Muscle layer of duodenum (tissue), 2 donors: ENCODE results near the gene ETV5.

Experiments
- H3K27ac ChIP-seq: one replicate; pipeline ENCODE4 v1.7.0; 2013; ENCODE audit warnings: mild to moderate bottlenecking, low read length
- H3K27me3 ChIP-seq: one replicate; pipeline ENCODE4 v1.7.0; 2013; ENCODE audit warnings: low read depth, mild to moderate bottlenecking, control low read depth, low read length
- H3K36me3 ChIP-seq, 2 donors: one replicate each; pipeline ENCODE4 v1.7.0; 2013; ENCODE audit warnings: low read length in 2 of 2, control low read depth in 1 of 2, mild to moderate bottlenecking in 1 of 2; ENCODE audit not compliant: insufficient read depth in 2 of 2, control insufficient read depth in 1 of 2
- H3K4me1 ChIP-seq, 2 donors: one replicate each; pipeline ENCODE4 v1.7.0; 2013; ENCODE audit warnings: low read length in 2 of 2, mild to moderate bottlenecking in 2 of 2, control low read depth in 1 of 2, moderate library complexity in 1 of 2; ENCODE audit not compliant: insufficient read depth in 2 of 2, control insufficient read depth in 1 of 2
- H3K4me3 ChIP-seq, 2 donors: one replicate each; pipeline ENCODE4 v1.7.0; 2013; ENCODE audit warnings: low read length in 2 of 2, low read depth in 1 of 2, mild to moderate bottlenecking in 1 of 2
- H3K9me3 ChIP-seq, 2 donors: one replicate each; pipeline ENCODE4 v1.7.0; 2013; ENCODE audit warnings: low read length in 2 of 2, control low read depth in 1 of 2, mild to moderate bottlenecking in 1 of 2; ENCODE audit not compliant: control insufficient read depth in 1 of 2
- donor health status: healthy.

Gene ETV5

DNA sequence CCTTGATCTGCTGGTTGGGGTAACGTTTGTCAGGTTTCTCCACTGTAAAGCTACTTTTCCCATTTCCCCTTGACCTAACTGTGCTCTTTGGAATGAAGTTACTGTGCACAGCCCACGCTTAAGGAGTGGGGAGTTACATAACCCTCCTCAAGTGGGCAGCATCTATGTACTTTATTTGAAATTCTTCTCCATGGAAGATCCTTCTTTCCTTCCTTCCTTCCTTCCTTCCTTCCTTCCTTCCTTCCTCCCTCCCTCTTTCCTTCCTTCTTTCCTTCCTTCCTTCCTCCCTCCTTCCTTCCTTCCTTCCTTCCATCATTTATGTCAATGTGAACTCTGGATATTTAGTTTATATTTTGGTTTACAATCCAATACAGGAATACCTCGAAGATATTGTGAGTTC lies 94.0 kb downstream of the ETV5 start:
- Histone ChIP-seq H3K4me1 (no peaks in the 10 kb centered on the region), H3K27ac (no peak overlapping the region), H3K36me3 (no peaks in the 10 kb centered on the region), H3K9me3 (peaks cover 0 to 2% of the 10 kb centered on the region in 2 donors), H3K4me3 (no peak overlapping the region), H3K27me3 (no peaks in the 10 kb centered on the region)

DNA sequence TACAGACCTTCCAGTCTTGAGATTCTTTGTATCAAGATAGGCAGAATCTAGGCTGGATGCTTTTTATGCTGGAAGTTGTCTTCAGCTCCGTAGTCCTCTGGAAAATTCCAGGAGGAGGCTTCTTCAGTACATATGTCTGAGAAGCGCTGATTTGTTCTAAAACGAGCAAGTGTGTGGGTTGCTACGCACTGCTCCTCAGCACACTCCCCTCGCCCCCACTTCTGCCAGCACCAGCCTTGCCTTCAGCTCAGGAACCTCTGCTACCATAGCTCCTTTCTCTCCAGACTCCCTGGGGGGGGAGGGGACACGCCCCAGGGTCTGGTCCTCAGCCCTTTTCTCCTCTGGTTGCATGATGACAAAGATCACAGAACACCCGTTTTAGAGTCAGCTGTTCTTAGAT lies 95.6 kb downstream of the ETV5 start:
- H3K27me3 ChIP-seq: no peaks in the 10 kb centered on the region
- no peaks in the 10 kb centered on the region for H3K4me1 ChIP-seq
- H3K36me3 ChIP-seq: no peaks in the 10 kb centered on the region
- no peak overlapping the region for H3K4me3 ChIP-seq
- H3K27ac ChIP-seq: no peak overlapping the region
- H3K9me3 ChIP-seq: peaks cover 0 to 2% of the 10 kb centered on the region in 2 donors

DNA sequence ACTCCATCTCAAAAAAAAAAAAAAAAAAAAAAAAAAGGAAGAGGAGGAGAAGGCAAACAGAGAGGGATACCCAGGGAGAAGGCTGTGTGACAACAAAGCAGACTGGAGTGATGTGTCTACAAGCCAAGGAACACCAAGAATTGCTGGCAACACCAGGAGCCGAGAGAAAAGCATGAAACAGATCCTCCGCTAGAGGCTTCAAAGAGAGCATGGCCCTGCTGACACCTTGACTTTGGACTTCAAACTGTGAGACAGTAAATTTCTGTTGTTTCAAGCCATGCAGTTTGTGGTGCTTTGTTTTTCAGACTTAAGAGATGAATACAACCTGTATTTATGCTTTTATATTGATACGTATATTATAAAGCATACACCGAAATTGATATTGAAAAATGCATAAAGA lies 96.8 kb downstream of the ETV5 start:
- Histone ChIP-seq H3K4me1 (no peaks in the 10 kb centered on the region), H3K4me3 (no peak overlapping the region), H3K36me3 (no peaks in the 10 kb centered on the region), H3K9me3 (peaks cover 0 to 2% of the 10 kb centered on the region in 2 donors), H3K27ac (no peak overlapping the region), H3K27me3 (no peaks in the 10 kb centered on the region)

DNA sequence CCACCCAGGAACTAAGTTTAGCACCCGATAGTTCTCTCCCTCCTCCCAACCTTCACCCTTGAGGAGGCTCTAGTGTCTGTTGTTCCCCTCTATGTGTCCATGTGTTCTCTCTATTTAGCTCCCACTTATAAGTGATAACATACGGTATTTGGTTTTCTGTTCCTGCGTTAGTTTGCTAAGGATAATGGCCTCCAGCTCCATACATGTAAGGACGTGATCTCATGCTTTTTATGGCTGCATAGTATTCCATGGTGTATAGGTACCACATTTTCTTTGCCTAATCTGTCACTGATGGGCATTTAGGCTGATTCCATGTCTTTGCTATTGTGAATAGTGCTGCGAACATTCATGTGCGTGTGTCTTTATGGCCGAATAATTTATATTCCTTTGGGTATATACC lies 104.2 kb downstream of the ETV5 start:
- H3K9me3 ChIP-seq: no peaks in the 10 kb centered on the region

DNA sequence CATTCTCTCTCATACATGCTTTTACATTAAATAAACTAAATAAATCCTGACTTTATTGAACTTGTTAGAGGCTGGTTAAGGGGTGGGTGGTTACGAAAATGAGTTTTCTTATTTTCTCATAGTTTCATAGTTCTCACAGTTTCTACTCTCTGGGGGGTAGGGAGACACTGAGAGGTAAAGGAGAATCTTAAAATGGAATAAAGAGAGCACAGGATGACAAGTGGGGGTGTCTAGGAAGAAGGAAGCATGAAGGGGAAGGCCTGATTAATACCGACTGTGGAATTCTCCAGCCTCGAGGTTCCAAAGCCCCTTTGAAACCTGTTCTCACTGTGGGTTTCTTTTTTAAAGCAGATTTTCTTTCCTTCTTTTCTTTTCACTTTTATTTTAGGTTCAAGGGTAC lies 104.7 kb downstream of the ETV5 start:
- H3K4me3 ChIP-seq: no peak overlapping the region
- H3K9me3 ChIP-seq: no peaks in the 10 kb centered on the region
- H3K36me3 ChIP-seq: no peaks in the 10 kb centered on the region
- H3K4me1 ChIP-seq: no peaks in the 10 kb centered on the region
- H3K27me3 ChIP-seq: no peaks in the 10 kb centered on the region
- no peak overlapping the region for H3K27ac ChIP-seq

More for the DNA sequence above, 104.2 kb downstream of the ETV5 start:
- Histone ChIP-seq H3K27me3 (no peaks in the 10 kb centered on the region), H3K4me1 (no peaks in the 10 kb centered on the region), H3K27ac (no peak overlapping the region), H3K4me3 (no peak overlapping the region), H3K36me3 (no peaks in the 10 kb centered on the region)

DNA sequence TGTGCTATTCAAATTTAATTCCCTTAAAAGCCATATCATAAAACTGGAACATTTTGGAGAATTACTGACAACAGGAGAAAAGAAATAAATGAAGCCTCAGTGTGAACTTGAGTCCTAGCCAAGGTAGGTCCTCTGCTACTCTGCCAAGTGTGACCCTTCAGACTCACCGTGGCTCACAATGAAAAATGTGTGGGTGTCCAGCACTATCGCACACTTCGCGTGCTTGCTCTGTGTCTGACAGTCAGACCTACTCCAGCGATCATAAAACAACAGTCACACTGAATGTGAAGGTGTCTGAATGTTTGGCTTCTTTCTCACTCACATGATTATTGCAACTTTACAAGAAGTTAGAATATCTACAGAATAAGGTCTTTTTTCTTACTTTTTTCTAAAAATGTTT lies 105.3 kb downstream of the ETV5 start:
- Histone ChIP-seq H3K27me3 (no peaks in the 10 kb centered on the region), H3K4me3 (no peak overlapping the region), H3K9me3 (no peaks in the 10 kb centered on the region), H3K36me3 (no peaks in the 10 kb centered on the region), H3K4me1 (no peaks in the 10 kb centered on the region), H3K27ac (no peak overlapping the region)

DNA sequence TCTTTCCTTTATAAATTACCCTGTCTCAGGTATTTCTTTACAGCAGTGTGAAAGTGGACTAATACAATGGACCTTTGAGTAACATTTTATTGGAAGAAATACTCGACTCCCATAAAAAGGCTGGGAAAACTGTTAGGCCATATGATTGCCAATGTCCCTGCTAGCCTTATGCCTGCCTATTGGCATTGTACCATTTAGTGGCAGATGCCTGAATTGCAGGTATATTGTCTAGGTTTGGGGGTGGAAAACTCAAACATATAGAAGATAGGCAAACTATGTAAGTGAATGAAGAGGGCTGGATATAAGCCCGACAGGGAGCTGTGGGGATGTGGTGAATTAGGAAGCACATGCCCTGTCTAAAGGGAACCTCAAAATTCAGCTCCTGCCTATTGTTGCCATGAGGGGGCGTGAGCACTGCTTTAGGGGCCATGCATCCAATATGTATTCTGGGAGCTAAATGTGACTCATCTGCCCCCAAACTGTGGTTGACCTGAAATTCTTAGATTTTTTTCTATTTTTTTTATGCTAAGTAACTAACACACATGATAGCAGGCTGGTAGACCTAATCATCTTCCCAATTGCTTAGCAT lies 105.9 kb downstream of the ETV5 start:
- Histone ChIP-seq H3K27me3 (no peaks in the 10 kb centered on the region), H3K4me1 (no peaks in the 10 kb centered on the region), H3K4me3 (no peak overlapping the region), H3K27ac (no peak overlapping the region), H3K36me3 (no peaks in the 10 kb centered on the region), H3K9me3 (no peaks in the 10 kb centered on the region)

DNA sequence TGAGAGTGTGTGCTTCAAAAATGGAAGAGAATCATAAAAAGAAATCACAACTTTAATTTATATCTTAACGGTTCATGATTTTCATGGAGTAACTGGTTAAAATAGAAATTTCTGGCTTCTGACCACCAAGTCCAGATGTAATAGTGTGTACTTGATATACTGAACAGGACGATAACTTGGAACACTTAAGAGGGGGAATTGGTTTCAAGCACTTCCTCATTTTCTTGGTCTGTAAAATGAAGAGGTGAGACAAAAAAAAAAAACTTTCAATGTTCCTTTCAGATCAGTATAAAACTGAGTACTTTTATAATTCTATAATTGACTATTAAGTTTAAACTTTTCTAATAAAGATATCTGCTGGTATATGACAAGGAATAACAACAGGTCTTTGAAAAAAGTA lies 107.0 kb downstream of the ETV5 start:
- no peaks in the 10 kb centered on the region for H3K27me3 ChIP-seq
- H3K36me3 ChIP-seq: no peaks in the 10 kb centered on the region
- no peak overlapping the region for H3K27ac ChIP-seq
- H3K9me3 ChIP-seq: no peaks in the 10 kb centered on the region
- H3K4me3 ChIP-seq: no peak overlapping the region
- no peaks in the 10 kb centered on the region for H3K4me1 ChIP-seq

DNA sequence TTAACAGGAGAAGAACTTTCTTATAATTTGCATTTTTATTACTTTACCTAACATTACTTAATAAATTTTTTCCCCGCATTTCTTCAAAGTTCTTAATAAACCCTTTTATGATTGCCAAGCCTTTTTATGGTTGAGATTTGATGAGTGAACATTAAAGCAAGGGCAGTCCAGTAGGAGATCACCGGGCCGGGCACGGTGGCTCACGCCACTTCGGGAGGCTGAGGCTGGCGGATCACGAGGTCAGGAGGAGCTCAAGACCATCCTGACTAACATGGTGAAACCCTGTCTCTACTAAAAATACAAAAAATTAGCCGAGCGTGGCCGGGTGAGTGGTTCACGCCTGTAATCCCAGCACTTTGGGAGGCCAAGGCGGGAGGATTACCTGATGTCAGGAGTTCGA lies 109.7 kb downstream of the ETV5 start:
- H3K9me3 ChIP-seq: no peaks in the 10 kb centered on the region
- H3K27me3 ChIP-seq: no peaks in the 10 kb centered on the region
- no peak overlapping the region for H3K27ac ChIP-seq
- no peak overlapping the region for H3K4me3 ChIP-seq
- no peaks in the 10 kb centered on the region for H3K4me1 ChIP-seq
- H3K36me3 ChIP-seq: no peaks in the 10 kb centered on the region

DNA sequence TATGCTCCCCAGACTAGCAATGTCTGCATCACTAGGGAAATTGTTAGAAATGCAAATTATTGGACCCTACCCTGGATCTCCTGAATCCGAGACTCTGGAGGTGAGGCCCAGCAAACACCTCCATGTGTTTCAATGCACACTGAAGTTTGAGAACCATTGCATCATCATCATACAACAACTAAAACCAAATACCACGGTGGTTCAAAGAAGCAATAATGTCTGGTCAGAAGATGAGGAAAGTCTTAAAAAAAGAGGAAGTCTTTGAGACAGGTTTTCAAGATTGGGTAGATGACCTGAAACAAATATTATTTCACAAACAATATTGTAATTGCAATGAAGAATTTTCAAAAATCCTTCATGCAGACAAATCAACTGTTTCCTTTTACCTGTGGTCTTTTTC lies 110.8 kb downstream of the ETV5 start:
- Histone ChIP-seq H3K36me3 (no peaks in the 10 kb centered on the region), H3K27ac (no peak overlapping the region), H3K4me1 (no peaks in the 10 kb centered on the region), H3K27me3 (no peaks in the 10 kb centered on the region), H3K4me3 (no peak overlapping the region), H3K9me3 (no peaks in the 10 kb centered on the region)

DNA sequence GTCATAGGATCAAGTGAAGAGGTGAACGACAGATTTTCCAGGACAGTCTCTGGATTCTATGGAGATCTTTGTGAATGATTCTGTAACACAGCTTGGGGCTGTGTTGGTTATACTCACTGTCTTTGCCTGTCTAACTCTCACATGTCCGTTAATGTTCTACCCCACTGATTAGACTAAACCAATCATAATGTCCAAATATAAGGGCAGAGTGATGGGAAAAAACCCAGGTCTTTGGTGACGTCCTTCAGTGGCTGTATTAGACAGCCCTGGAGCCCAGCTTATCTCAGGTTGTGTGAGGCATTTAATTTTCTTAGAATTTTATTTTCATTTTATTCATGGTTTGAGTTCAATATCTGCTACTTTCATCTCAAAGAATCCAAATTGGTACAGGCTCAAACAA lies 111.8 kb downstream of the ETV5 start:
- H3K9me3 ChIP-seq: no peaks in the 10 kb centered on the region
- no peak overlapping the region for H3K27ac ChIP-seq
- no peaks in the 10 kb centered on the region for H3K27me3 ChIP-seq

More for the DNA sequence above, 111.8 kb downstream of the ETV5 start:
- Histone ChIP-seq H3K4me3 (no peak overlapping the region), H3K4me1 (no peaks in the 10 kb centered on the region), H3K36me3 (no peaks in the 10 kb centered on the region)
